DOHH2 (cell line): ENCODE results near the gene MEP1A.
"Not testable (repeated sequence)": the region's sequence is repeated elsewhere in the genome, so short reads cannot be mapped to it uniquely, and the experiment has no call there.

ENCODE experiments used
- H3F3A ChIP-seq: fragments of 200-600 bp; sonication (generic), shearing (Covaris generic); 2 replicates; pipeline ENCODE4 v1.6.0; 2016; ENCODE audit warnings: antibody characterized with exemption, mild to moderate bottlenecking; ENCODE audit not compliant: control insufficient read depth, insufficient read depth
- H3K27ac ChIP-seq: fragments of 200-600 bp; sonication (generic); 2 replicates; pipeline ENCODE4 v1.5.1; 2014; ENCODE audit warnings: low read depth, mild to moderate bottlenecking, low read length, moderate library complexity
- H3K27me3 ChIP-seq: fragments of 200-600 bp; sonication (generic); 2 replicates; pipeline ENCODE4 v1.6.1; 2014; ENCODE audit warnings: mild to moderate bottlenecking, low read length, mixed read lengths; ENCODE audit not compliant: control insufficient read depth
- H3K36me3 ChIP-seq: fragments of 200-600 bp; sonication (generic); 2 replicates; pipeline ENCODE4 v1.6.1; 2014; ENCODE audit warnings: mild to moderate bottlenecking, low read length, moderate library complexity, mixed read lengths; ENCODE audit not compliant: control insufficient read depth
- H3K4me1 ChIP-seq: fragments of 200-600 bp; sonication (generic); 2 replicates; pipeline ENCODE4 v1.6.1; 2014; ENCODE audit warnings: mild to moderate bottlenecking, low read length, mixed read lengths; ENCODE audit not compliant: control insufficient read depth
- H3K4me2 ChIP-seq: fragments of 200-600 bp; sonication (generic); 2 replicates; pipeline ENCODE4 v1.6.0; 2014; ENCODE audit warnings: mild to moderate bottlenecking, low read length, moderate library complexity
- H3K4me3 ChIP-seq: fragments of 200-600 bp; sonication (generic); 2 replicates; pipeline ENCODE4 v1.5.1; 2014; ENCODE audit warnings: mild to moderate bottlenecking, low read length, mixed read lengths
- H3K79me2 ChIP-seq: fragments of 200-600 bp; sonication (generic); 2 replicates; pipeline ENCODE4 v1.6.1; 2014; ENCODE audit warnings: mild to moderate bottlenecking, low read length, mixed read lengths; ENCODE audit not compliant: control insufficient read depth
- H3K9me2 ChIP-seq: fragments of 200-600 bp; sonication (generic); replicated peaks from 2 replicates; pipeline ENCODE4 v1.6.1; 2014; ENCODE audit warnings: mild to moderate bottlenecking, low read length, mixed read lengths; ENCODE audit not compliant: control insufficient read depth
- H3K9me3 ChIP-seq: fragments of 200-600 bp; sonication (generic); 2 replicates; pipeline ENCODE4 v1.6.1; 2014; ENCODE audit warnings: antibody characterized with exemption, low read length, mixed read lengths; ENCODE audit not compliant: control insufficient read depth, insufficient read depth
- H4K20me1 ChIP-seq: fragments of 200-600 bp; sonication (generic); 2 replicates; pipeline ENCODE4 v1.6.0; 2014; ENCODE audit warnings: low read depth, mild to moderate bottlenecking, antibody characterized with exemption, low read length, moderate library complexity; ENCODE audit not compliant: control insufficient read depth, insufficient read depth
- EZH2phosphoT487 ChIP-seq: fragments of 200-600 bp; sonication (generic); IDR thresholded peaks from 2 replicates; pipeline ENCODE4 v1.6.1; 2017; ENCODE audit warnings: borderline replicate concordance, mild to moderate bottlenecking, antibody characterized with exemption, low read length, moderate library complexity, mixed read lengths
- TF ChIP-seq, protein P1 (sequence below): fragments of 200-600 bp; sonication (generic); IDR thresholded peaks from one replicate; pipeline ENCODE4 v1.5.1; 2014; ENCODE audit warnings: antibody characterized with exemption, mild to moderate bottlenecking, low read depth, low read length; ENCODE audit not compliant: poor library complexity, severe bottlenecking

Gene MEP1A

DNA sequence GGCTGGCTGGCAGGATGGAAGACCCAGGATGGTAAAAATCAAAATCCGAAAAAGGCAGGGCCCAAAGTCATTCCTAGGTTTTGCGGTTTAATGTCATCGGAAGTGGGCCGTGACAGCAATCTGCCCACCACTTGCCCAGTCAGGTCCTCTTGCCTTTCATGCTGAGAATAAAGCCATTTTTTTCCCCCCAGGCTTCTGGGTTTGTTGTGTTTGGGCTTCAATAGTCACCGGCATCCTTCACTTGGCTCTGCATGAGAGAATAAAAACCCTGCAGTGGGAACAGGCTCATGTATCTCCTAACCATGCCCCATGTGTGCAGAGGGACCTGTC is 56.1 kb downstream of the MEP1A start:
- no peaks in the 10 kb centered on the region for H3F3A ChIP-seq
- H3K36me3 ChIP-seq = no peaks in the 10 kb centered on the region
- H3K4me2 ChIP-seq = no peak overlapping the region
- H3K9me2 ChIP-seq = no peaks in the 10 kb centered on the region
- no peaks in the 10 kb centered on the region for H3K79me2 ChIP-seq
- H3K27me3 ChIP-seq = no peaks in the 10 kb centered on the region; the same call in 1 of the 2 replicates
- H3K9me3 ChIP-seq = no peaks in the 10 kb centered on the region
- no peaks in the 10 kb centered on the region for H4K20me1 ChIP-seq
- no peak overlapping the region for H3K27ac ChIP-seq
- no peak overlapping the region for H3K4me3 ChIP-seq
- TF ChIP-seq, protein P1, sequence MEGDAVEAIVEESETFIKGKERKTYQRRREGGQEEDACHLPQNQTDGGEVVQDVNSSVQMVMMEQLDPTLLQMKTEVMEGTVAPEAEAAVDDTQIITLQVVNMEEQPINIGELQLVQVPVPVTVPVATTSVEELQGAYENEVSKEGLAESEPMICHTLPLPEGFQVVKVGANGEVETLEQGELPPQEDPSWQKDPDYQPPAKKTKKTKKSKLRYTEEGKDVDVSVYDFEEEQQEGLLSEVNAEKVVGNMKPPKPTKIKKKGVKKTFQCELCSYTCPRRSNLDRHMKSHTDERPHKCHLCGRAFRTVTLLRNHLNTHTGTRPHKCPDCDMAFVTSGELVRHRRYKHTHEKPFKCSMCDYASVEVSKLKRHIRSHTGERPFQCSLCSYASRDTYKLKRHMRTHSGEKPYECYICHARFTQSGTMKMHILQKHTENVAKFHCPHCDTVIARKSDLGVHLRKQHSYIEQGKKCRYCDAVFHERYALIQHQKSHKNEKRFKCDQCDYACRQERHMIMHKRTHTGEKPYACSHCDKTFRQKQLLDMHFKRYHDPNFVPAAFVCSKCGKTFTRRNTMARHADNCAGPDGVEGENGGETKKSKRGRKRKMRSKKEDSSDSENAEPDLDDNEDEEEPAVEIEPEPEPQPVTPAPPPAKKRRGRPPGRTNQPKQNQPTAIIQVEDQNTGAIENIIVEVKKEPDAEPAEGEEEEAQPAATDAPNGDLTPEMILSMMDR = no peak
- no peak for TF ChIP-seq EZH2phosphoT487
- no peaks in the 10 kb centered on the region for H3K4me1 ChIP-seq

- Histone ChIP-seq H3K27me3 (no peaks in the 10 kb centered on the region; the same call in 1 of the 2 replicates), H3K9me2 (no peaks in the 10 kb centered on the region), H3K27ac (no peak overlapping the region), H3F3A (no peaks in the 10 kb centered on the region), H3K9me3 (no peaks in the 10 kb centered on the region), H3K79me2 (no peaks in the 10 kb centered on the region), H3K4me1 (no peaks in the 10 kb centered on the region), H3K4me2 (no peak overlapping the region), H3K4me3 (no peak overlapping the region), H4K20me1 (no peaks in the 10 kb centered on the region), H3K36me3 (no peaks in the 10 kb centered on the region)
- TF ChIP-seq, protein P1 = no peak
- no peak for TF ChIP-seq EZH2phosphoT487
Observed at GRCh38 chr6:46850792-46851191, 57.6 kb downstream of the MEP1A start.

GRCh38 chr6:46851576-46851975 is 58.4 kb downstream of the MEP1A start:
- H3F3A ChIP-seq, H3K27me3 ChIP-seq, H3K79me2 ChIP-seq, H3K4me3 ChIP-seq, H3K27ac ChIP-seq, H3K4me2 ChIP-seq, H4K20me1 ChIP-seq, H3K4me1 ChIP-seq, H3K9me2 ChIP-seq, H3K9me3 ChIP-seq, H3K36me3 ChIP-seq: not testable (repeated sequence)

DNA sequence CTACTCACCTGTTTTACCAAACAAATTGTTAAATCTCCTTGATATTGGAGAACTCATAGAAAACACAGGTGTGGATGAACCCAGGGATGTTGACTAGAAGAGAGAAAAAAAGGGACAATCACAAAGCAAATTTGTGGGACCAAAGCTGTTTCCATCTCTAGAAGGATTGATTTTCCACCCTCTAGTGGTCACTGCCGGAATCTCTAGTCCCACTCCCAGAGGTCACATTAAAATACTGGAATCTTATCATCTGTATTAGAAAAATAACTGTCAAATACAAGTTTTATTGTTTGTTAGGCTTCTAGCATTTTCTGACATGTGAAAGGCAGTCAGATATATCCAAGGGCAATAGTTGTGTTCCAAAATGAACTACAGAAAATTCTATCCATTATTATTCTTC is 62.8 kb downstream of the MEP1A start:
- H3K9me3 ChIP-seq, H3K27ac ChIP-seq, H4K20me1 ChIP-seq, H3K9me2 ChIP-seq, H3F3A ChIP-seq, H3K4me3 ChIP-seq, H3K36me3 ChIP-seq, H3K4me1 ChIP-seq, H3K4me2 ChIP-seq, H3K79me2 ChIP-seq, H3K27me3 ChIP-seq: not testable (repeated sequence)
- TF ChIP-seq, protein P1 = peak; percentile 63
